Suprapubic skin (tissue), 4 donors: ENCODE data around the gene CTDSP2.

Experiments used
- CTCF ChIP-seq, 2 donors: fragments of 200-600 bp in 1 of 2; fragments of 450-650 bp in 1 of 2; sonication (generic) in 1 of 2; IDR thresholded peaks; one replicate each; pipeline ENCODE4 v1.5.1; 2016 to 2019; ENCODE audit warnings: antibody characterized with exemption in 2 of 2, mild to moderate bottlenecking in 1 of 2, moderate library complexity in 1 of 2
- EP300 ChIP-seq: sonication (generic); formaldehyde crosslinking; IDR thresholded peaks from one replicate; pipeline ENCODE4 v1.6.1; 2017; ENCODE audit warnings: antibody characterized with exemption
- POLR2A ChIP-seq, 2 donors: fragments of 450-650 bp; IDR thresholded peaks; one replicate each; pipeline ENCODE4 v1.6.1; 2017; ENCODE audit warnings: antibody characterized with exemption in 2 of 2, mild to moderate bottlenecking in 2 of 2, moderate library complexity in 2 of 2
- POLR2AphosphoS5 ChIP-seq, 3 donors: sonication (generic); formaldehyde crosslinking; IDR thresholded peaks; one replicate each; pipeline ENCODE4 v1.6.1; 2017; ENCODE audit warnings: antibody characterized with exemption in 3 of 3

DNA sequence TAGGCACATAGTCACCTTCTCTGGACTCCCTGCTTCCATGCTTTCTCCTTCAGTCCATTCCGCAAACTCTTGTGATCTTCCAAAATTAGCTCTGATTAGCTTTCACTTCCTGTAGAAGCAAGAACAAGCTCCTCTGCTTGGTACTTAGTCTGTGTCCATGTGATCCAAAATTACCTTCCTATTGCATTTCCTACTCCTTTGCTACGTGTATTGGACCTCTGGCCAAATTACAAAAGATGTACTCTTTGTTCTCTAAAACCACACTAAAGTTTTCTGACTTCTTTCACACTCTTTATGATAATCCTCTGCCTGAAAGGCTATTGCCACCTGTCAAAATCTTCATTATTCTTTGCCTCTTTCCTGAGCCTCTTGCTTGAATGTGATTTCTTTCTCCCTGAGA is 64.7 kb downstream of the CTDSP2 start:
- no peak for TF ChIP-seq POLR2A (IDR thresholded peaks at IDR 0.05)
- TF ChIP-seq CTCF (IDR thresholded peaks at IDR 0.05): no peak
- TF ChIP-seq EP300: no peak
- no peak for TF ChIP-seq POLR2AphosphoS5 (IDR thresholded peaks at IDR 0.05)
